Measurements from ENCODE around the gene TMEM14B.

- no peak for TF ChIP-seq FOXJ3 (CRISPR knock-in tag; IDR thresholded peaks at IDR 0.05; ENCODE audit: borderline replicate concordance)
- no peak for TF ChIP-seq ATF3 (CRISPR knock-in tag; conservative IDR thresholded peaks at IDR 0.05)
- no peak for TF ChIP-seq CTCF (IDR thresholded peaks at IDR 0.05)
- TF ChIP-seq ATF6 (CRISPR knock-in tag; IDR thresholded peaks at IDR 0.05) = no peak
- TF ChIP-seq TP53 (CRISPR knock-in tag; IDR thresholded peaks at IDR 0.05) = no peak
- TF ChIP-seq ATF1 (CRISPR knock-in tag; IDR thresholded peaks at IDR 0.05) = no peak
- no peak for TF ChIP-seq ZNF263 (CRISPR knock-in tag; IDR thresholded peaks at IDR 0.05; ENCODE audit: low read depth)
- TF ChIP-seq RELA (CRISPR knock-in tag; IDR thresholded peaks at IDR 0.05; ENCODE audit: borderline replicate concordance) = no peak
- no peak for TF ChIP-seq MAX (CRISPR knock-in tag; IDR thresholded peaks at IDR 0.05)
- no peak for TF ChIP-seq SMAD3 (CRISPR knock-in tag; IDR thresholded peaks at IDR 0.05; ENCODE audit: borderline replicate concordance)
- TF ChIP-seq TEAD4 (CRISPR knock-in tag; IDR thresholded peaks at IDR 0.05) = no peak
- no peak for TF ChIP-seq NR2C2 (CRISPR knock-in tag; IDR thresholded peaks at IDR 0.05)
- TF ChIP-seq ESRRA (CRISPR knock-in tag; IDR thresholded peaks at IDR 0.05; ENCODE audit: borderline replicate concordance) = no peak
These were observed 14.4 kb upstream of the TMEM14B start for GRCh38 chr6:10733151-10733715.
